ENCODE data around the gene GPR141.

Gene GPR141

DNA sequence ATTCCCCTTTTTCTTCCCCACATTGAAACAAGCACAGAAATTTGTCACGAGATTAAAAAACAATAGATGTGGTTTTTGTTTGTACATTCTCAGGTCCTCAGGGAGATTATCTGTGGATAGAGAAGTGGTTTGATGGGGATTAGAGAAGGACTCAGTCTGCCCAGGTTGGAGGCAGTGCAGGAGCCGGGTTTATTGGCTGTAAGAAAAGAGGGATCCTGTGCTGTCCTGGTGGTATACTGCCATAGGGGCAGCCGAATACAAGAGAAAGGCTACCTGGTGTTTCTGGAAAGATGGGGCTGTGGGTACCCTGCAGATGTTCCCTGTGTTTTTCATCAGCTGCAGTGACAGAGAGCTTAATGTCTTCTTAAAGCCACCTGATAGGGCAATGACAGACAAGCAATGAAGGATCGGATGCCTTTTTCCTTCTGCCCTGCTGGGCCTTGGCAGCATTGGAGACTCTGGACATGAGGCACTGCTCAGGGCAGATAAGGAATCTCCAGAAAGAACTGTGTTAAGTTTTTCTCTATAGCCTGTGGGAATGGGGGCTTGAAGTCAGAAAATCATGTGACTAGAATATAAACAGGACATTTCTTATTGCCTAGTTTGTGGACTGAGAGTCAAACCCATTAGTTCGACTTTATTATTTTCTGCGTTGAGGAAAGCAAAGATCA is 18.1 kb upstream of the GPR141 start:
- H3K9me3 ChIP-seq (ENCODE audit: control insufficient read depth, low read length), result no peaks in the 10 kb centered on the region
- H3K27me3 ChIP-seq (replicated peaks; ENCODE audit: control insufficient read depth, insufficient read depth, low read length), result peaks cover 3% of the 10 kb centered on the region
- peaks cover 6% of the 10 kb centered on the region for H3K4me1 ChIP-seq (ENCODE audit: control insufficient read depth, insufficient read depth, low read length)
- no peak for DNase-seq (ENCODE audit: low read depth)
- H3K9ac ChIP-seq (ENCODE audit: low read length), result no peak overlapping the region
- no peaks in the 10 kb centered on the region for H3K36me3 ChIP-seq (ENCODE audit: control insufficient read depth, insufficient read depth, low read length, severe bottlenecking)
- no peak overlapping the region for H3K4me3 ChIP-seq (ENCODE audit: low read length)

GRCh38 chr7:37666026-37666799 is 17.4 kb upstream of the GPR141 start:
- DNase-seq (ENCODE audit: low read depth), result no peak
- peaks cover 3% of the 10 kb centered on the region for H3K27me3 ChIP-seq (replicated peaks; ENCODE audit: control insufficient read depth, insufficient read depth, low read length)
- H3K36me3 ChIP-seq (ENCODE audit: control insufficient read depth, insufficient read depth, low read length, severe bottlenecking), result no peaks in the 10 kb centered on the region
- H3K4me1 ChIP-seq (ENCODE audit: control insufficient read depth, insufficient read depth, low read length), result peaks cover 6% of the 10 kb centered on the region
- no peak overlapping the region for H3K9ac ChIP-seq (ENCODE audit: low read length)
- no peak overlapping the region for H3K4me3 ChIP-seq (ENCODE audit: low read length)
- H3K9me3 ChIP-seq (ENCODE audit: control insufficient read depth, low read length), result no peaks in the 10 kb centered on the region

- no peak for DNase-seq (ENCODE audit: low read depth)
- Histone ChIP-seq H3K9me3 (ENCODE audit: control insufficient read depth, low read length) (no peaks in the 10 kb centered on the region), H3K4me1 (ENCODE audit: control insufficient read depth, insufficient read depth, low read length) (peaks cover 6% of the 10 kb centered on the region), H3K4me3 (ENCODE audit: low read length) (no peak overlapping the region), H3K27me3 (replicated peaks; ENCODE audit: control insufficient read depth, insufficient read depth, low read length) (peaks cover 3% of the 10 kb centered on the region), H3K36me3 (ENCODE audit: control insufficient read depth, insufficient read depth, low read length, severe bottlenecking) (no peaks in the 10 kb centered on the region), H3K9ac (ENCODE audit: low read length) (no peak overlapping the region)
Observed at GRCh38 chr7:37669818-37670217, 13.7 kb upstream of the GPR141 start.

DNA sequence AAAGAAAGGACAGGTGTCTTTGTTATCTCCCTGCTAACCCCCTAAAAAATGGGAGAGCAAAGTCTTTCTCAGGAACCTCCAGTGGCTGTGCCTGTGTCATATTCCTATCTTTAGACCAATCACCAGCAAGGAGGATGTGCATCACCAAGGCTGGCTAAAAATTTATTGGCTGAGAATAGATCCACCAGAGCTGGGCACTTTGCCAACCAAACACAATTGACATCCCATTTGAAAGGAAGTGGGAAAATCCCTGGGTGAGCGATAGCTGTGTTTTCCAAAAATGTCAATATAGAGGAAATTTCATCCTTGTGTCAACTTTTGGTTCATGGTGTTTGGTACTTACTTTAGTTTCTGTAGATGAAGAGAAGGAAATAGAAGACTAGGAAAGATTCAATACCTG is 13.1 kb upstream of the GPR141 start:
- Histone ChIP-seq H3K27me3 (replicated peaks; ENCODE audit: control insufficient read depth, insufficient read depth, low read length) (peaks cover 3% of the 10 kb centered on the region), H3K9ac (ENCODE audit: low read length) (no peak overlapping the region), H3K4me1 (ENCODE audit: control insufficient read depth, insufficient read depth, low read length) (peaks cover 6% of the 10 kb centered on the region), H3K4me3 (ENCODE audit: low read length) (no peak overlapping the region), H3K9me3 (ENCODE audit: control insufficient read depth, low read length) (no peaks in the 10 kb centered on the region), H3K36me3 (ENCODE audit: control insufficient read depth, insufficient read depth, low read length, severe bottlenecking) (no peaks in the 10 kb centered on the region)
- DNase-seq (ENCODE audit: low read depth), result no peak

DNA sequence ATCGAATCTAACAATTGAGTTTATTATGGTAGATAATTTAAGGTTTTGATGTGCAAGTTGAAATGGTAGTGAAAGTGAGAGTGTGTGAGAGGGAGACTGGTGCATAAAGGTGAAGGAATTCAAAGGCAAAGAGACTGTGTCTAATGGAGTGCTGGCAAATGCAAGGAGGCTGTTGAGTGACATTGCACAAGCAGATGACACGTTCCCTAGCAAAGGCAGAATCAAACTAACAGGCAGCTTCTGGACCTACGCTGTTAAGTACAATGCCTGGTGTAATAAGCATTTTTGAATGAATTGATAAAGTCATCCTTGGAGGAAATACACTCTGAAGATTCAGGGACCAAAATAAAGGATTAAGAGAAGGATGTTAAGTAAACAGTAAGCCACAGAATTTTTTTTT is 11.7 kb upstream of the GPR141 start:
- H3K27me3 ChIP-seq (replicated peaks; ENCODE audit: control insufficient read depth, insufficient read depth, low read length), result no peaks in the 10 kb centered on the region
- no peak overlapping the region for H3K9ac ChIP-seq (ENCODE audit: low read length)
- H3K4me1 ChIP-seq (ENCODE audit: control insufficient read depth, insufficient read depth, low read length), result no peaks in the 10 kb centered on the region
- no peak overlapping the region for H3K4me3 ChIP-seq (ENCODE audit: low read length)
- no peaks in the 10 kb centered on the region for H3K9me3 ChIP-seq (ENCODE audit: control insufficient read depth, low read length)
- no peak for DNase-seq (ENCODE audit: low read depth)
- H3K36me3 ChIP-seq (ENCODE audit: control insufficient read depth, insufficient read depth, low read length, severe bottlenecking), result no peaks in the 10 kb centered on the region

GRCh38 chr7:37672926-37673325 is 10.6 kb upstream of the GPR141 start:
- Histone ChIP-seq H3K9ac (ENCODE audit: low read length) (no peak overlapping the region), H3K4me3 (ENCODE audit: low read length) (no peak overlapping the region), H3K27me3 (replicated peaks; ENCODE audit: control insufficient read depth, insufficient read depth, low read length) (no peaks in the 10 kb centered on the region), H3K9me3 (ENCODE audit: control insufficient read depth, low read length) (no peaks in the 10 kb centered on the region), H3K36me3 (ENCODE audit: control insufficient read depth, insufficient read depth, low read length, severe bottlenecking) (no peaks in the 10 kb centered on the region), H3K4me1 (ENCODE audit: control insufficient read depth, insufficient read depth, low read length) (no peaks in the 10 kb centered on the region)
- no peak for DNase-seq (ENCODE audit: low read depth)

- Histone ChIP-seq H3K9me3 (ENCODE audit: control insufficient read depth, low read length) (no peaks in the 10 kb centered on the region), H3K4me3 (ENCODE audit: low read length) (no peak overlapping the region), H3K36me3 (ENCODE audit: control insufficient read depth, insufficient read depth, low read length, severe bottlenecking) (no peaks in the 10 kb centered on the region), H3K27me3 (replicated peaks; ENCODE audit: control insufficient read depth, insufficient read depth, low read length) (no peaks in the 10 kb centered on the region), H3K9ac (ENCODE audit: low read length) (no peak overlapping the region), H3K4me1 (ENCODE audit: control insufficient read depth, insufficient read depth, low read length) (no peaks in the 10 kb centered on the region)
- DNase-seq (ENCODE audit: low read depth), result no peak
Observed at GRCh38 chr7:37673523-37673922, 10.0 kb upstream of the GPR141 start.

DNA sequence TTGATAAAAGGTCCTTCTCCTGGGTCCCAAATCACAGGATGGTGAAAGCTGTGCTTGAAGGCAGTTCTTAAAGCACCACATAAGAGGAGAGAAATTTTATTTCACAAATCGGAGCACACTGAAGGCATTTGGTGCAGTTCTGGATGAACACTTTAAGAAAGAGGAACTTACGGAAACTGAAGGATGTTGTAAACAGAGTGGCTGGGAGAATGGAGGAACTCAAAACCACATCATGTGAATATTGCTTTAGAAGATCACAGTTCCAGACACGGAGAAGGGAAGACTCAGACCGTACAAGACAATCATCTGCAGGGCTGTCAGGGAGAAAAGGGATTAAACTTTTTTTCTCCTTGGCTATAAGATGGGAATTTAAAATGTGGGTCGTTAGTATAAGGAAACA is 9.0 kb upstream of the GPR141 start:
- Histone ChIP-seq H3K27me3 (replicated peaks; ENCODE audit: control insufficient read depth, insufficient read depth, low read length) (no peaks in the 10 kb centered on the region), H3K9ac (ENCODE audit: low read length) (no peak overlapping the region), H3K36me3 (ENCODE audit: control insufficient read depth, insufficient read depth, low read length, severe bottlenecking) (no peaks in the 10 kb centered on the region), H3K4me1 (ENCODE audit: control insufficient read depth, insufficient read depth, low read length) (no peaks in the 10 kb centered on the region), H3K9me3 (ENCODE audit: control insufficient read depth, low read length) (no peaks in the 10 kb centered on the region), H3K4me3 (ENCODE audit: low read length) (no peak overlapping the region)
- DNase-seq (ENCODE audit: low read depth), result no peak

- H3K27me3 ChIP-seq (replicated peaks; ENCODE audit: control insufficient read depth, insufficient read depth, low read length), result no peaks in the 10 kb centered on the region
- no peak overlapping the region for H3K4me3 ChIP-seq (ENCODE audit: low read length)
- H3K36me3 ChIP-seq (ENCODE audit: control insufficient read depth, insufficient read depth, low read length, severe bottlenecking), result no peaks in the 10 kb centered on the region
- no peak for DNase-seq (ENCODE audit: low read depth)
- no peak overlapping the region for H3K9ac ChIP-seq (ENCODE audit: low read length)
- H3K4me1 ChIP-seq (ENCODE audit: control insufficient read depth, insufficient read depth, low read length), result no peaks in the 10 kb centered on the region
- H3K9me3 ChIP-seq (ENCODE audit: control insufficient read depth, low read length), result no peaks in the 10 kb centered on the region
Observed at GRCh38 chr7:37675749-37676148, 7.8 kb upstream of the GPR141 start.

- Histone ChIP-seq H3K27me3 (replicated peaks; ENCODE audit: control insufficient read depth, insufficient read depth, low read length) (no peaks in the 10 kb centered on the region), H3K36me3 (ENCODE audit: control insufficient read depth, insufficient read depth, low read length, severe bottlenecking) (no peaks in the 10 kb centered on the region), H3K4me3 (ENCODE audit: low read length) (no peak overlapping the region), H3K9ac (ENCODE audit: low read length) (no peak overlapping the region), H3K9me3 (ENCODE audit: control insufficient read depth, low read length) (no peaks in the 10 kb centered on the region), H3K4me1 (ENCODE audit: control insufficient read depth, insufficient read depth, low read length) (no peaks in the 10 kb centered on the region)
- no peak for DNase-seq (ENCODE audit: low read depth)
Observed at GRCh38 chr7:37684927-37685326, 1.4 kb downstream of the GPR141 start.

DNA sequence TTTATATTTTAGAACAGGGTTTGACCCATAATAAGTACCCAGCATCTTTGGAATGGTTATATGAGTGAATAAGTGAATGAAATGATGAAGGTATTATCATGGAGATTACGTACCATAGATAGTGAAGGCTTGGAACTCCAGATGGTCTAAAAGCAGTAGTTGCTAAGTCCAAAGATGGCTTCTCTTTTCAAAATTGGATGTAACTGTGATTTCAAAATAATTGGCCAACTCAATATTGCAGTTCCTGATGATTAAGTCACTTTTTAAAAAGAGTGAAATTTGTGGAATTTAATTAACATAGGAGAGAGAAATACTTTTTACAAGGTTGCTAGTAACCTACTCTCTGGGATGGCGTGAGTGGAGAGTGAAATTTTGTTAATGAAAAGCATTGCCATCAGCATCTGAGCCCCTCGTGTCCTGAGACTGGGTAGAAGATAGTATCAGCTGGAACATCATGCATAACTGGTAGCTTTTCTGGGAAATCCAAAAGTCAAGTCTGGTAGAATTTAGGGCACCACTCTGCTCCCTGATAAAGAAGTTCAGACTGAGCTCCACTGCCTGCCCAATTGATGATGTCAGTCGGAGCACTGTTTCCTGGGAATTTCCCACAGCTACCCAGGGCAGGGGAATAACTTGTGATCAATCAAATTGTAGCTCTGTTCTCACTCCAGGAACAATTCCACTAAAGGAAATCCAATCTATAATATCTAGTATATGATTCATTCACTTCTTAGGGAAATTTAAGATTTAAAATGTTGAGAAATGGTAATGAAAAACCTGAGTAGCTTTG is 3.2 kb downstream of the GPR141 start:
- Histone ChIP-seq H3K36me3 (ENCODE audit: control insufficient read depth, insufficient read depth, low read length, severe bottlenecking) (no peaks in the 10 kb centered on the region), H3K27me3 (replicated peaks; ENCODE audit: control insufficient read depth, insufficient read depth, low read length) (no peaks in the 10 kb centered on the region), H3K9ac (ENCODE audit: low read length) (no peak overlapping the region), H3K4me1 (ENCODE audit: control insufficient read depth, insufficient read depth, low read length) (no peaks in the 10 kb centered on the region), H3K9me3 (ENCODE audit: control insufficient read depth, low read length) (no peaks in the 10 kb centered on the region), H3K4me3 (ENCODE audit: low read length) (no peak overlapping the region)
- DNase-seq (ENCODE audit: low read depth), result no peak

Measured in adipocyte (in vitro differentiated cells).